OCI-LY7 (cell line): ENCODE data around the gene G6PC1. TPM values are rescaled to one million over a fixed set of nuclear protein-coding genes. Genes with fewer than 3 reads are reported as not detected.
A peak's percentile ranks its signal among the peaks of the same experiment; 100 is the strongest.

Experiments
- BruUV-seq: library from RNA; stranded (reverse); fragments of 400-500 nt; replicated peaks from 2 replicates; lab custom pipeline; 2021; lab: Mats Ljungman, UMichigan
- CTCF ChIA-PET: fragments of 300-600 bp; sonication (Branson Sonifier 250); formaldehyde crosslinking; loops from one replicate; lab custom pipeline; 2022; ENCODE audit warnings: antibody characterized with exemption; ENCODE audit not compliant: unreplicated experiment; lab: Charles Lee
- POLR2A ChIA-PET: fragments of 300-600 bp; sonication (Branson Sonifier 250); formaldehyde crosslinking; loops from one replicate; lab custom pipeline; 2022; ENCODE audit warnings: antibody characterized with exemption; lab: Charles Lee
- DNase-seq: peaks from one replicate; pipeline ENCODE4 v3.0.0-alpha.2; 2015; ENCODE audit warnings: low spot score
- H2AFZ ChIP-seq: fragments of 200-600 bp; sonication (generic), shearing (Covaris generic); 2 replicates; pipeline ENCODE4 v1.6.1; 2014; ENCODE audit warnings: mild to moderate bottlenecking, antibody characterized with exemption, low read length, moderate library complexity
- H3K27ac ChIP-seq: fragments of 200-600 bp; sonication (generic); 2 replicates; pipeline ENCODE4 v1.5.1; 2014; ENCODE audit warnings: mixed run types, low read depth, mild to moderate bottlenecking, moderate library complexity, low read length, inconsistent platforms; ENCODE audit not compliant: poor library complexity, severe bottlenecking
- H3K36me3 ChIP-seq: fragments of 200-600 bp; sonication (generic); 2 replicates; pipeline ENCODE4 v1.6.1; 2014; ENCODE audit warnings: mild to moderate bottlenecking, antibody characterized with exemption, low read length, moderate library complexity, mixed read lengths; ENCODE audit not compliant: insufficient read depth
- H3K4me1 ChIP-seq: fragments of 200-600 bp; sonication (generic); 2 replicates; pipeline ENCODE4 v1.5.1; 2014; ENCODE audit warnings: mild to moderate bottlenecking, low read length; ENCODE audit not compliant: insufficient read depth, poor library complexity, severe bottlenecking
- H3K4me2 ChIP-seq: fragments of 200-600 bp; sonication (generic); 2 replicates; pipeline ENCODE4 v1.6.1; 2014; ENCODE audit warnings: mild to moderate bottlenecking, low read length
- H3K4me3 ChIP-seq: fragments of 200-600 bp; sonication (generic); 2 replicates; pipeline ENCODE4 v1.5.1; 2014; ENCODE audit warnings: mild to moderate bottlenecking, low read depth, low read length; ENCODE audit not compliant: poor library complexity, severe bottlenecking
- H3K79me2 ChIP-seq: fragments of 200-600 bp; sonication (generic); 2 replicates; pipeline ENCODE4 v1.6.1; 2016; ENCODE audit warnings: low read depth, mild to moderate bottlenecking, low read length, moderate library complexity, mixed read lengths; ENCODE audit not compliant: insufficient read depth
- H3K9me2 ChIP-seq: fragments of 200-600 bp; sonication (generic); 2 replicates; pipeline ENCODE4 v1.6.1; 2016; ENCODE audit warnings: mild to moderate bottlenecking, low read length, mixed read lengths; ENCODE audit not compliant: insufficient read depth
- H3K9me3 ChIP-seq: fragments of 200-600 bp; sonication (generic); 2 replicates; pipeline ENCODE4 v1.6.1; 2014; ENCODE audit warnings: mild to moderate bottlenecking, mixed run types, low read length, mixed read lengths
- H4K20me1 ChIP-seq: fragments of 200-600 bp; sonication (generic); 2 replicates; pipeline ENCODE4 v1.6.1; 2014; ENCODE audit warnings: mild to moderate bottlenecking, antibody characterized with exemption, low read length, moderate library complexity, mixed read lengths; ENCODE audit not compliant: insufficient read depth
- EZH2phosphoT487 ChIP-seq: fragments of 200-600 bp; sonication (generic); IDR thresholded peaks from 2 replicates; pipeline ENCODE4 v1.6.1; 2018; ENCODE audit warnings: low read depth, borderline replicate concordance, mild to moderate bottlenecking, mixed run types, antibody characterized with exemption, low read length, moderate library complexity, mixed read lengths
- intact Hi-C: fragments of 100-400 bp; cut with micrococcal nuclease; formaldehyde crosslinking; loops from one replicate; pipeline ENCODE4 v1.10.0; 2022; ENCODE audit not compliant: unreplicated experiment
- total RNA-seq, 2 experiments: library from RNA; depleted of rRNA in 1 of 2; stranded (reverse); fragments of >200 nt in 1 of 2; shearing (Covaris generic) in 1 of 2; gene quantifications; 2 replicates each; pipeline ENCODE4 v1.2.3, GENCODE V29; 2014 to 2022
- TF ChIP-seq, protein P1 (sequence below): fragments of 200-600 bp; sonication (generic); conservative IDR thresholded peaks from 2 replicates; pipeline ENCODE4 v1.5.1; 2014; ENCODE audit warnings: mild to moderate bottlenecking, antibody characterized with exemption, low read length, moderate library complexity, mixed read lengths

Gene G6PC1
- total RNA-seq, 2 experiments from 2014 or later = 1.1 to 1.9 TPM

DNA sequence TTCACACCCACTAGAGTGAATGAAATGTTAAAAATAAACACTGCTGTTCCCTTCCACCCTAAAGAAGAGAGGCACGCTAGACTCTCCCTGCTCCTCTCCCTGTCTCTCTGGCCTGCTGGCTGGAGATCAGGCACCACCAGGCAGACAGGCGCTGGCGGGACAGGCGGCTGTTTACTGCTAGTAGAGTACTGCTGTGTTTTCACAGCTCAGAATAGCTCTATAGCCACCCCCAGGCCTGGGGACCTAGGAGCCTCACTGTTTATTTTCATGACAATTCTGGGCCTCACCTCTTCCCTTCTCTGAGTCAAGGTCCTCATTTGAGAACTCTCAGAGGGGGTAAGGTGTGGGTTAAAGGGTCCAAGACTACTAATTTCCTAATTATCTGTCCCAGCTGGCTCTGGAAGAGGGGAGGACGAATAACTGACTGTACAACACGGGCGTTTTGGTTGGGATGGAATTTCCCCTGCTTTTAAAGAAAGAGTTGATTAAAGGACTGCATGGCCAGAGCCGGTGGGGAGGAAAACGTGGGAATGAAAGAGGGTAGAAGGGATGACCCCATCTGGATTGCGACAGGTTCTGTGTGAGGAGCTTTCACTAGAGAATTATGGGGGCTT, 9.0 kb upstream of the G6PC1 start:
- TF ChIP-seq, protein P1, sequence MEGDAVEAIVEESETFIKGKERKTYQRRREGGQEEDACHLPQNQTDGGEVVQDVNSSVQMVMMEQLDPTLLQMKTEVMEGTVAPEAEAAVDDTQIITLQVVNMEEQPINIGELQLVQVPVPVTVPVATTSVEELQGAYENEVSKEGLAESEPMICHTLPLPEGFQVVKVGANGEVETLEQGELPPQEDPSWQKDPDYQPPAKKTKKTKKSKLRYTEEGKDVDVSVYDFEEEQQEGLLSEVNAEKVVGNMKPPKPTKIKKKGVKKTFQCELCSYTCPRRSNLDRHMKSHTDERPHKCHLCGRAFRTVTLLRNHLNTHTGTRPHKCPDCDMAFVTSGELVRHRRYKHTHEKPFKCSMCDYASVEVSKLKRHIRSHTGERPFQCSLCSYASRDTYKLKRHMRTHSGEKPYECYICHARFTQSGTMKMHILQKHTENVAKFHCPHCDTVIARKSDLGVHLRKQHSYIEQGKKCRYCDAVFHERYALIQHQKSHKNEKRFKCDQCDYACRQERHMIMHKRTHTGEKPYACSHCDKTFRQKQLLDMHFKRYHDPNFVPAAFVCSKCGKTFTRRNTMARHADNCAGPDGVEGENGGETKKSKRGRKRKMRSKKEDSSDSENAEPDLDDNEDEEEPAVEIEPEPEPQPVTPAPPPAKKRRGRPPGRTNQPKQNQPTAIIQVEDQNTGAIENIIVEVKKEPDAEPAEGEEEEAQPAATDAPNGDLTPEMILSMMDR = no peak
- no peak for TF ChIP-seq EZH2phosphoT487
- no TSS peak for BruUV-seq
- intact Hi-C loops = no loop called here

DNA sequence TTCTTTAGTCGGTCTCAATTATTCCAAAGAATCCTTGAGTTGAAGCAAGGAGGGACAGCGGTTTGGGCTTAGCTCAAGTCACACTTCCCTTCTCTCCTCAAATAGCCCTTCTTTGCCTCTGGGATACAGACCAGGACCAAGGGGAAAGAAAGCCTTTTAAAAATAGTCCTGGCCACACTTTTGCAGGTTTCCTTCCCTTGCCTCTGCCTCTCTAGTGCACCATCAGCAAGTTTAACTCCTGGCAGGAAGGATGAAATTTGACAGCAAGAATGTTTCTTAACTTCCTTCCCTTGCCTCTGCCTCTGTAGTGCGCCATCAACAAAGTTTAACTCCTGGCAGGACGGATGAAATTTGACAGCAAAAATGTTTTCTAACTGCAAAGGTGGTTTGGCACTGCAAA, 7.2 kb upstream of the G6PC1 start:
- no peak overlapping the region for H3K4me3 ChIP-seq
- H3K27ac ChIP-seq = no peak overlapping the region
- H4K20me1 ChIP-seq = no peaks in the 10 kb centered on the region
- peak overlapping the region; percentile 52 for H2AFZ ChIP-seq
- H3K4me2 ChIP-seq = no peak overlapping the region
- TF ChIP-seq, protein P1 = no peak
- TF ChIP-seq EZH2phosphoT487 = no peak
- H3K9me2 ChIP-seq = no peaks in the 10 kb centered on the region
- ChIA-PET CTCF (no interaction called here), POLR2A (no interaction called here)
- BruUV-seq = no TSS peak
- no peaks in the 10 kb centered on the region for H3K36me3 ChIP-seq
- H3K4me1 ChIP-seq = peaks cover 6% of the 10 kb centered on the region
- no peaks in the 10 kb centered on the region for H3K79me2 ChIP-seq
- intact Hi-C loops = no loop called here
- no peaks in the 10 kb centered on the region for H3K9me3 ChIP-seq
- no peak for DNase-seq

More for the DNA sequence above, 9.0 kb upstream of the G6PC1 start:
- no peaks in the 10 kb centered on the region for H3K79me2 ChIP-seq
- no peaks in the 10 kb centered on the region for H3K9me2 ChIP-seq
- POLR2A ChIA-PET = interaction anchor here (1.0 kb wide), 1 partner anchor 18 kb away, joined by 3 read pairs; no protein-coding TSS in a partner anchor
- H3K4me3 ChIP-seq = no peak overlapping the region
- DNase-seq = no peak
- H2AFZ ChIP-seq = peak overlapping the region; percentile 55; the same call in 1 of the 2 replicates
- CTCF ChIA-PET = no interaction called here
- no peaks in the 10 kb centered on the region for H4K20me1 ChIP-seq
- H3K4me2 ChIP-seq = no peak overlapping the region
- H3K4me1 ChIP-seq = peaks cover 6% of the 10 kb centered on the region
- H3K36me3 ChIP-seq = no peaks in the 10 kb centered on the region
- no peak overlapping the region for H3K27ac ChIP-seq
- no peaks in the 10 kb centered on the region for H3K9me3 ChIP-seq
